A673 (cell line): ENCODE data around the gene ITIH1.

Experiments
- CTCF ChIP-seq: fragments of 300-800, 200-600 bp; sonication (generic); conservative IDR thresholded peaks from 2 replicates; pipeline ENCODE4 v1.5.1; 2017; ENCODE audit warnings: low read depth, mild to moderate bottlenecking, antibody characterized with exemption, low read length, moderate library complexity, mixed read lengths
- EZH2 ChIP-seq: fragments of 200-600 bp; sonication (generic); IDR thresholded peaks from 2 replicates; pipeline ENCODE4 v1.6.1; 2017; ENCODE audit warnings: borderline replicate concordance, low read depth, mild to moderate bottlenecking, mixed read lengths, antibody characterized with exemption, low read length; ENCODE audit not compliant: poor library complexity, severe bottlenecking

GRCh38 chr3:52787246-52787645, 9.8 kb downstream of the ITIH1 start:
- no peak for TF ChIP-seq CTCF
- no peak for TF ChIP-seq EZH2
